NCI-H1417 (cell line): Measurements from ENCODE around the gene DISP2.

Source experiments
- DNase-seq, 3 experiments: peaks; one replicate each; lab custom pipeline; 2025; lab: John Stamatoyannopoulos, UW

The DISP2 gene

DNA sequence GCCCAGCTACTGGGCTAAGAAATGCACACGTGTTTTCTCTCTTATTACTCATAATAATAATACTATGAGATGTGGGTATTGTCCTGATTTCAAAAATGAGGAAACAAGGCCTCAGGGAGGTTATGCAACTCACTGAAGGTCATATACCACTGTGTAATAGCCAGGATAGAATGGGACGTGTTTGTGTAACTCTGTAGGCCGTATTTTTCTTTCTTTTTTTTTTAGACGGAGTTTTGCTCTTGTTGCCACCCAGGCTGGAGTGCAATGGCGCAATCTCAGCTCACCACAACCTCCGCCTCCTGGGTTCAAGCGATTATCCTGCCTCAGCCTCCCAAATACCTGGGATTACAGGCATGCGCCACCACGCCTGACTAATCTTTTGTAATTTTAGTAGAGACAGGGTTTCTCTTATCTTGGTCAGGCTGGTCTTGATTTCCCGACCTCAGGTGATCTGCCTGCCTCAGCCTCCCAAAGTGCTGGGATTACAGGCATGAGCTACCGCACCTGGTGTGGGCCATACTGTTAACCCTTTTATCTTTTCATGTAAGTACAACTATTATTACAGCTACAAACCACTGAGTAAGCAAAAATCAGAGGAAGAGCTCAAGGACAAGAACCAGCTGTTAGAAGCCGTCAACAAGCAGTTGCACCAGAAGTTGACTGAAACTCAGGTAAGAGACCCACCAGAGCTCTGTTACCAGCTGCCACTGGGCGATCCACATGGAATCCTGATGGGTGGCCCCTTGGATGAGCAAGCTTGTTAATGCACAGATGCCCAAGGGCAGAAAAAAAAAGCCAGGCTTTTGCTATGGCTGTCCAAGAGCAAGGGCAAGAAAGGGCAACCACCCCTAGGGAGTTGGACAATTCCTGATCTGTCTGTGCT is 31.2 kb downstream of the DISP2 start:
- no peak for DNase-seq

GRCh38 chr15:40389824-40390595 is 32.0 kb downstream of the DISP2 start:
- DNase-seq, result no peak

DNA sequence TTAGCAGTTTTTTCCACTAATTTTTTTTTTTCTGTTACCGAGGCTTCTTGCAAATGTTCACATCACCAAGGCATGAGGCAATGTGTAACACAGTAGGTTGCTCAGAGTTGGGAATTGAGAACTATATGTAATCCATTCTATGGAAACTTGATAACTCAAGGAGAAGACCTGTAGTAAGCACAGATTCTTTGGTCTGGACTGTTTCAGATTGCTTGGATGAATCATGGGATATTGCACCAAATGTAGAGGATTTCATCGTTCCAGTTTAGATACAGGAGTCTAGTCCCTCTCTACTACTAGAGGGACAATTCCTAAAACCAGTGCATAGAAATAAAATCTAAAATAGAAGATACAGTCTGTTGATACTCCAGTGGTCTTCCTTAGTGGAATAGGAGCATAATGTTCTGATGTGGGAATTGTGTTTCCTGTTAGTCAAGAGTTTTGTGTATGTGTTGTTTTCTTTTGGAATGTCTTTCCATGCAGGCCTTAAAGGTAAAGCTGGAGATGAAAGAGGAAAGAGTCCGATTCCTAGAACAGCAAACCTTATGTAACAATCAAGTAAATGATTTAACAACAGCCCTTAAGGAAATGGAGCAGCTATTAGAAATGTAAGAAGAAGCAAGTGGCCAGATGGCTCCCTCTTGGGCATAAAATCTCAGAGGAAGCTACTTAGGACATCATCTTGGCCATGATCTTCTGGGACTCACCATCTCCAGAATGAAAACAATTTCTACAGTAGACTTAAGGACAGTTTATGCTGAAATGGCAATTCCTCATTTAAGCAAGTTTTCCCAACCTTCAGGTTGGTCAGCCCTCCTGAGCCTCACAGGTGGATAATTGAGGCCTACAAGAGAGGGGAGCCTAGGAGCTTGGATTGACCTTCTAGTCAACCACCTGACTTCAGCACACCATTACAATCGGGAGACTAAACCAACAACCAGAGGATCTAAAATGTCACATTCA is 35.2 kb downstream of the DISP2 start:
- no peak for DNase-seq

- DNase-seq, result no peak
Measured at GRCh38 chr15:40397688-40398412, 39.8 kb downstream of the DISP2 start.

- DNase-seq, result no peak
Measured at GRCh38 chr15:40398413-40398873, 40.4 kb downstream of the DISP2 start.

DNA sequence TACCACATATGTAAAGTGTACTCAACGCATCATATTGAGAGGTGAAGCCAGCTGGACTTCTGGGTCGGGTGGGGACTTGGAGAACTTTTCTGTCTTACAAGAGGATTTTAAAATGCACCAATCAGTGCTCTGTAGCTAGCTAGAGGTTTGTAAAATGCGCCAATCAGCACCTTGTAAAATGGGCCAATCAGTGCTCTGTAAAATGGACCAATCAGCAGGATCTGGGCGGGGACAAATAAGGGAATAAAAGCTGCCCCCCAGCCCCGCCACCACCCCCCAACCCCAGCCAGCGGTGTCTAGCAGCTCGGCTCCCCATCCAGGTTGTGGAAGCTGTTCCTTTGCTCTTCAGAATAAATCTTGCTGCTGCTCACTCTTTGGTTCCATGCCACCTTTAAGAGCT is 41.4 kb downstream of the DISP2 start:
- DNase-seq, result no peak

- peak; percentile 86 to 93 (median 88) for DNase-seq
Measured at GRCh38 chr15:40405501-40406381, 47.7 kb downstream of the DISP2 start, which contains the start of gene IVD. Gene IVD, plus strand, starts transcription at chr15:40405795. Its CDS starts 33 bp downstream, at chr15:40405828.

GRCh38 chr15:40407330-40407990 is 49.4 kb downstream of the DISP2 start:
- DNase-seq, result no peak

- DNase-seq, result no peak
Measured at GRCh38 chr15:40409366-40409765, 51.3 kb downstream of the DISP2 start.

GRCh38 chr15:40410476-40410875 is 52.5 kb downstream of the DISP2 start:
- DNase-seq, result no peak

DNA sequence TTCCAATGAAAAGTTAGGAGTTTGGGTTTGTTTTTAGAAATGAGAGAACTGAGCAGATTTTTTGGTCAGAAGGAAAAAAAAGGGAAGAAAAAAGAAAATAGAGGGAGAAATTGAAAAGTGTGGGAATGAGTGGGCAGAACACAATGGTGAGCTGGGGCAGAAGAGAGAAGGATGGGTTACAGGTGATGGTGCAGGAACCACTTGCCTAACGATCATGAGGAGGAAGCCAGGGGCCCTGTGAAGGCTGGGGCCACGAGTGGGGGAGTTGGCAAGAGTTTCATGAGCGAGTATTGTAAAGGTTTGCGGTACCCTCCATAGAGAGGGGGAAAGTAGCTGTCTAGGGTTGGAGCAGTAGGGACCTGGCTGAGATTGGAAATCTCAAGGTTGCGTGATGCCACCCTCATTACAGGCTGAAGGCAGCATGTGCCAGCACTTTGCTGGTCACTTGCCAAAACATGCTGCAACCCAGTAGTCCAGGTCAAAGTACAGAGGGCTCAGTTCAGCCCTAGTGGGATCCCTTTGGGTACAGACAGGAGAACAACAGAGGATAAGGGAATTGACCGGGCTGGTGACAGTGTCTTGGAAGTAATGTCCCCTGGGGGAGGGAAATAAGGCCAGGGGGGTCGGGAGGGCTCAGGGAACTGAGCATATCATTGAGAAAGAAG is 54.2 kb downstream of the DISP2 start:
- no peak for DNase-seq

- DNase-seq, result no peak
Measured at GRCh38 chr15:40413036-40413435, 55.0 kb downstream of the DISP2 start.

DNA sequence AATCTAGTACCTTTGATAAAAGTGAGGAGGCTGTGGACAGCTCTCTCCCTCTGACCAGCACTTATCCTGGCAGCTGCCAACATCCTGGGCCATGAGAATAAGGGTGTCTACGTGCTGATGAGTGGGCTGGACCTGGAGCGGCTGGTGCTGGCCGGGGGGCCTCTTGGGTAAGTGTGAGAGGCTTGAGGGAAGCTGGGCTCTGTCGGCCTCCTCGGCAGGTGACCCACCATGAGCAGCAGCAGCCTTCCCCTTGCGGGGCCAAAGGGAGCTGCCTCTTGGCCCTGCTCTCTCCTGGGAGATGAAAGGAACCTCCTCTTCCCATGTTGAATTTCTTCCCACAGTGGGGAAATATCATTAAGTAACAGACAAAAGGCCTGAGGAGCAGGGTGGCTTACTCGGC is 56.8 kb downstream of the DISP2 start:
- no peak for DNase-seq

- DNase-seq, result no peak
Measured at GRCh38 chr15:40415226-40415625, 57.2 kb downstream of the DISP2 start.

DNA sequence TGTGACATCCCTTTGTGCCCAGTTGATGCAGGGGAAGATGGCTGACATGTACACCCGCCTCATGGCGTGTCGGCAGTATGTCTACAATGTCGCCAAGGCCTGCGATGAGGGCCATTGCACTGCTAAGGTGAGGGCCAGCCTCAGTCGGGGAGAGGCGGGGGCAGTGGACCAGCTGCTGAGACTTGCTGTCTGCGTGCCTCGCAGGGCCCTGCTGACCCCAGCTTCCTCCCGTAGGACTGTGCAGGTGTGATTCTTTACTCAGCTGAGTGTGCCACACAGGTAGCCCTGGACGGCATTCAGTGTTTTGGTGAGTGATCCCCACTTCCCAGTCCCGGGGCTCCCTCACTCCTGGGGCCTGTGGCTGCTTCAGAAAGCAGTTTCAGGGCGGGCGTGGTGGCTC is 58.0 kb downstream of the DISP2 start:
- DNase-seq, result no peak

DNA sequence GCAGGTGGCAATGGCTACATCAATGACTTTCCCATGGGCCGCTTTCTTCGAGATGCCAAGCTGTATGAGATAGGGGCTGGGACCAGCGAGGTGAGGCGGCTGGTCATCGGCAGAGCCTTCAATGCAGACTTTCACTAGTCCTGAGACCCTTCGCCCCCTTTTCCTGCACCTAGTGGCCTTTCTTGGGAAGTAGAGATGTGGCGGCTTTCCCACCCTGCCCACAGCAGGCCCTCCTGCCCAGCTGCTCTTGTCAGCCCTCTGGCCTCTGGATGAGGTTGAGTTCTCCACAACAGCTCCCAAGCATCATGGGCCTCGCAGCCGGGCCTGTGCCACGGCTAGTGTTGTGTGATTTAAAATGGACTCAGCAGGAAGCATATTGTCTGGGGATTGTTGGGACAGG is 60.1 kb downstream of the DISP2 start:
- no peak for DNase-seq

- no peak for DNase-seq
Measured at GRCh38 chr15:40420071-40420713, 62.2 kb downstream of the DISP2 start.

DNA sequence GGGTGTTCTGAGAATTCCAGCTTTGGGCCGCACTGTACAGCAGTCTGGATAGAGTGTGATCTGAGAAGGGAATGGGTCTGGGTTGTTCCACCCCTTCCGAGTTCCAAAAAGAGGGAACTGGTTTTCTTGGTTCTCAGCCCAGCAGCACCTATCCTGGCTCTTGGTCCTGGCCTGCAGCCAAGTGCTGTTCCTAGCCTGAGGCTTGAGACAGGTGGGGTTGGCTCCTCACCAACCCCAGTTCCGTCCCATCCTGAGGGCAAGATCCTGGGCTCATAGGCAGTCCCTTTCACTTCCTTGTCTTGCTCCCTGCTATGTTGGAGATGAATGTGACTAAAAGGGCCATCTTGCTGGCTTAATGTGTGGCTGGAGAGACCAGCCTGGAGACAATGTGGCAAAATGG is 62.8 kb downstream of the DISP2 start:
- peak; percentile 2 to 17 (median 7) for DNase-seq
